GM12801 (cell line): ENCODE measurements around the gene NKD1.

Experiments used
- TF ChIP-seq, protein P1 (sequence below): IDR thresholded peaks from one replicate; pipeline ENCODE4 v1.5.1; 2011; ENCODE audit warnings: control low read depth; ENCODE audit not compliant: insufficient read length; ENCODE audit errors: extremely low read depth

Gene NKD1

DNA sequence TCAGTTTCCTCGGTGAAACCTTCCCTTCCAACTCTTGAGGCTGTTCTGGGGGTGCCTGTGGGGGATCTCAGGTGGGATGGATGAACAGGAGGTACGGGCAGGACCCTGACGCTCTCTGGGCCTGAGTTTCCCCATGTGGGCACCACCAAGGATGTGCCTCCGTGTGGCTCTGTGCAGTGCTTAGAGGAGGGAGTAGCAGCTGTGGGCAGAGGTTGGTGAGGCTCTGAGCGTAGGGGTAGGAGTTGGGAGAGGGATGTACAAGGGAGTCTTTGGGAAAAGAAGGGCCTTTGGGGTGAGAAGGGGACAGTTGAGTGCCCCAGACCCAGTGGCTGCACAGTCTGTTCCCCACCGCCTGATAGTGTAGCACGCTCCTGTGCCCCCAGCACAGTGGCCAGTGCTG is 73.8 kb downstream of the NKD1 start:
- TF ChIP-seq, protein P1, sequence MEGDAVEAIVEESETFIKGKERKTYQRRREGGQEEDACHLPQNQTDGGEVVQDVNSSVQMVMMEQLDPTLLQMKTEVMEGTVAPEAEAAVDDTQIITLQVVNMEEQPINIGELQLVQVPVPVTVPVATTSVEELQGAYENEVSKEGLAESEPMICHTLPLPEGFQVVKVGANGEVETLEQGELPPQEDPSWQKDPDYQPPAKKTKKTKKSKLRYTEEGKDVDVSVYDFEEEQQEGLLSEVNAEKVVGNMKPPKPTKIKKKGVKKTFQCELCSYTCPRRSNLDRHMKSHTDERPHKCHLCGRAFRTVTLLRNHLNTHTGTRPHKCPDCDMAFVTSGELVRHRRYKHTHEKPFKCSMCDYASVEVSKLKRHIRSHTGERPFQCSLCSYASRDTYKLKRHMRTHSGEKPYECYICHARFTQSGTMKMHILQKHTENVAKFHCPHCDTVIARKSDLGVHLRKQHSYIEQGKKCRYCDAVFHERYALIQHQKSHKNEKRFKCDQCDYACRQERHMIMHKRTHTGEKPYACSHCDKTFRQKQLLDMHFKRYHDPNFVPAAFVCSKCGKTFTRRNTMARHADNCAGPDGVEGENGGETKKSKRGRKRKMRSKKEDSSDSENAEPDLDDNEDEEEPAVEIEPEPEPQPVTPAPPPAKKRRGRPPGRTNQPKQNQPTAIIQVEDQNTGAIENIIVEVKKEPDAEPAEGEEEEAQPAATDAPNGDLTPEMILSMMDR = no peak

DNA sequence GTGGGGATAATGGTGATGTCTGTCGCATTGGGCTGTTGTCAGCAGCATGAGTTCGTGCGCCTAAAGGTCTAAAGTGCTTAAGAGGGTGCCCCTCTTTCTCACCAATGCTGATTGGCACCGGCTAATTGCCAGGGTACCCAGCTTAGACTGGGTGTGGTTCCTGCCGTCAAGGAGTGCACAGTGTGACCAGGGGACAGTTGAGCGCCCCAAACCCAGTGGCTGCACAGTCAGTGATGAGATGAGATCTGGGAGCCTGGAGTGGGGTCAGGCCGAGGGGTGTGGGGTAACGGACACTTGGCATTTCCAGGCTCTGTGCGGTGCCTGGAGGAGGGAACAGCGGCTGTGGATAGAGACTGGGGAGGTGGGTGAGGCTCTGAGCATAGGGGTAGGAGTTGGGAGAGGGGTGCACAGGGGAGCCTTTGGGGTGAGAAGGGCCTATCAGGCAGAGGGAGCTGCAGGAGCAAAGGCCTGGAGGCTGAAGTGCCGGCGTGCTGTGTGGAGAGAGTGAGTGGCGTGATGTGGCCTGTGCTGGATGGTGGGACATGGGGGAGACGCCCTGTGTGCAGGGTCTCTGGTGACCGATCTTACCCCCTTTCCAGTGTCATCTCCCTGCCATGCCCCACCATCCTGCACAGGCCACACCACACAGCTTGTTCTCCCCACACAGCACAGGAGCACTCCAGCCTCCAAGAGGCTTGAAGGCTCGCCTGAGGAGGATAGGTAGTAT is 74.6 kb downstream of the NKD1 start:
- TF ChIP-seq, protein P1 = no peak

DNA sequence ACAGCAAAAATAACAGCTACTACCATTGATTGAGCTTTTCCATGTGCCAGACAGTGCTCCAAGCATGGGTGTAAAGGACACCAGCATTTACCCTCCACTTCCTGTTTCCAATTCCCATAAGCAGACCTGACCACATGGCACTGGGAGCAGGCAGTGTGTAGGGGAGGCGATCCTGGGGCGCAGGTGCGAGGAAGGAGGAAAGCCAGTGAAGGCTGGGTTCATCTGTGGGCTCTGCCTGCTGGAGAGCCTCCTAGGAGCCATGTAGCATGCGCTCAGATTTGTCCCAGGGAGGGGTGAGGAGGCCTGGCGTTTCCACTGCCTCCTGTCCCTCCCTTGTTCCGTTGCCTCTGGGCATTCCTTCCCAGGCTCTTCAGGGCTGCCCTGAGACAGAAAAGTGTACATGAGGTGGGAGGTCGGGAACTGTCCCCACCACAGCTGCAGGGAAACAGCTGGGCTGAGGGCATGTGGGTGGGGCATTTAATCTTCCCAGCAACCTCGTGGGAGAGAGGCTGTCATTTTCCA is 76.3 kb downstream of the NKD1 start:
- TF ChIP-seq, protein P1 = no peak

DNA sequence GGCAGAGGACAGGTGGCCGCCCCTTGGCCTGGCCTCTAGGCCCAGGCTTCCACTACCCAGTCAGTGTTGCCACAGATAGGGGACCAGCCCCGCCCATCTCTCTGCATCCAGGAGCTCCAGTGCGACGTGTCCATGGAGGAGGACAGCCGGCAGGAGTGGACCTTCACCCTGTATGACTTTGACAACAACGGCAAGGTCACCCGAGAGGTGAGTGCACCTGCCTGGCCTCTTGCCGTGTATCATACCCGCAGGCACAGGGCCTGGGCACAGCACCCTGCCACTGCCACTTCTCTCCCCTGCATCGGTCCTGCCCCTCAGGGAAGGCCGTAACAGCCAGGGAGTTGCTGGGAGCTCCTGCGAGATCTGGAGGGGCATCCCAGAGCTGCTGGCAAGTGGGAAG is 77.2 kb downstream of the NKD1 start:
- TF ChIP-seq, protein P1 = no peak

DNA sequence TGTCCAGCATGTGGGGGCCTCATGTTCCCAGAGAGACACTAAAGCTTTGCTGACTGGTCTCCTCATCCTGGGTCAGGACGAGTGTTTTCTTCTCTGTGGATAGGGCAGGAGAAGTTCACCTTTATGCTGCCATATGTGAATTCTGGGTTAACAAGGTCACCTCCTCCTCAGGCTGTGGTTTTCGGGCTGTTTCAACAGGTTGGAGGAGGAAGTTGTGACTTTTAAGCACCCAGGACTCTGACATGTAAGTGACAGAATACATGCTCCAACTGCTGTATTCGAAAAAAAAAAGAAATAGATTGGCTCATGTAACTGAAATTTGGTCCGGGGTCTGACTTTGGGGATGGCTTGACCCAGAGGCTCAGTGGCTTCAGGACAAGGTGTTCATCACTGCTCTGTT is 78.7 kb downstream of the NKD1 start:
- TF ChIP-seq, protein P1 = no peak

DNA sequence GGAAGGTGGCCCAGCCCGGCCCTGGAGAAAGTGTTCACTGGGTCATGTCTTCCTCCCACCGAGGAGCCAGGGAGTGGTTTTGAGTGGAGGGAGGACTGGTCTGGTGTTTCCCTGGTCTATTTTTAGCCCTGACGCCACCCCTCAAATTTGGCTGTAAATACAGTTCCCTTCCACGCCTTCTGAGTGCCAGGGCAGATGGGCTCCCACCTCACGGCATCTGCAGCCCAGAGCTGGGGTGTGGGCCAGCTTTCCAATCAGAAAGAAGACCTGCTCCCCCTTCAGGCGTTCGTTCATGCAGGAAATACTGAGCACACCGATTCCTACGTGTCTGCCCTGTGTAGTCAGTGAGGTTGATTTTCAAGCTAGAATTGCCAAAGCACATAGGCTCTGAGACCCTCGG is 79.2 kb downstream of the NKD1 start:
- TF ChIP-seq, protein P1 = no peak

DNA sequence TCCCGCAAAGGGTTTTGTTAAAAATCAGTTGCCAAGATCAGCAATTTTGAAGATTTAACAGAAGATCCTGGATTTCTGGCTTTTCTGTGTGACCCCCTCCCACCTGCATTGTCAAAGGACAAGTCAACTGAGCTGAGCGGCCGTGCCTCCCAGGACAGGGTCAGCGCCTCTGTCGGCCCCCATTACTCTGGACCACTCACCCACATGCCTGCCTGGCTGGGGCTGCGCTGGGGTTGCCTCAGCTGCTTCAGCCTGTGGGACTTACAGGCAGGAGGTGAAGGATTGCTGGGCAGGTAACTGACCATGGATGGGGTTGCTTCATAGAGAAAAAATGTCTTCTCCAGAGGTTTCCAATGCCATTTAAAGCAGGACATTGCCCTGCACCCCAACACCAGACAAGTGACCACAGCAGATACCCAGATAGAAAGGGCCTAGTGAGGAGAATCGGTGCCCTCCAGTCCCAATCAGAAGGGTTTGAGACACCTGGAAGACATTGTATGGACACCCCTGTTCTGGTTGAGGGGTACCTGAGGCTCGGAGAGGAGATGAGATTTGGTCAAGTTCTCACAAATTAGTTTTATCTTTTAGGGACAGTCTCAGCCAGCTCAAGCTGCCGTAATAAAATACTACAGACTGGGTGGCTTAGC is 80.1 kb downstream of the NKD1 start:
- TF ChIP-seq, protein P1 = no peak
